Ovary (tissue), 9 donors: ENCODE data around the gene MANEA. TPM values are rescaled to one million over a fixed set of nuclear protein-coding genes. Genes with fewer than 3 reads are reported as not detected.

ENCODE experiments used
- DNase-seq, 5 donors: peaks; one replicate each; pipeline ENCODE4 v3.0.0-alpha.2; 2019 to 2020
- H3K27ac ChIP-seq, 2 donors: fragments of 200-600 bp; one replicate each; pipeline versions ENCODE4 v1.5.1 to v1.8.0; 2019 to 2022
- H3K27me3 ChIP-seq: fragments of 200-600 bp; one replicate; pipeline ENCODE4 v1.8.0; 2022
- H3K36me3 ChIP-seq: fragments of 200-600 bp; sonication (generic); one replicate; pipeline ENCODE4 v1.5.1; 2019
- H3K4me1 ChIP-seq: one replicate; pipeline ENCODE4 v1.8.1; 2013; ENCODE audit warnings: mild to moderate bottlenecking, moderate library complexity; ENCODE audit not compliant: insufficient read depth
- H3K4me3 ChIP-seq: fragments of 200-600 bp; sonication (generic); one replicate; pipeline ENCODE4 v1.5.1; 2017
- H3K9me3 ChIP-seq, 2 donors: fragments of 200-600 bp in 1 of 2; sonication (generic) in 1 of 2; one replicate each; pipeline versions ENCODE4 v1.5.1 to v1.8.1; 2013 to 2019; ENCODE audit warnings: mild to moderate bottlenecking in 1 of 2, moderate library complexity in 1 of 2
- CTCF ChIP-seq, 3 donors: fragments of 450-650 bp in 2 of 3; fragments of 200-600 bp in 1 of 3; IDR thresholded peaks; one replicate each; pipeline versions ENCODE4 v1.5.1 to v1.8.0; 2016 to 2022; ENCODE audit warnings: antibody characterized with exemption in 3 of 3, mild to moderate bottlenecking in 1 of 3
- EP300 ChIP-seq: sonication (generic); formaldehyde crosslinking; IDR thresholded peaks from one replicate; pipeline ENCODE4 v1.6.1; 2017; ENCODE audit warnings: antibody characterized with exemption
- POLR2A ChIP-seq: fragments of 450-650 bp; IDR thresholded peaks from one replicate; pipeline ENCODE4 v1.6.1; 2017; ENCODE audit warnings: antibody characterized with exemption, mild to moderate bottlenecking, moderate library complexity
- WGBS, 3 donors: extraction: QIAGEN DNeasy Blood & Tissue Kit in 1 of 3; methylation state at CpG; one replicate each; pipeline versions ENCODE4 v1.1.5 to v1.1.7; 2013 to 2017; 5-methylcytosine and 5-hydroxymethylcytosine counted together
- intact Hi-C, 4 donors: fragments of 100-400 bp; cut with DNase I; formaldehyde crosslinking; loops; one replicate each; pipeline versions ENCODE4 v1.11.0 to v1.15.1; 2022 to 2023
- polyA plus RNA-seq, 2 donors: library from polyadenylated mRNA; stranded (reverse); fragments of 200-250 nt in 1 of 2; fragments of 350-450 nt in 1 of 2; fragmentation: Illumina TruSeq in 1 of 2; extraction: RNeasy Lipid Tissue Mini Kit (QIAGEN cat#74804) in 1 of 2; gene quantifications; one replicate each; pipeline ENCODE4 v1.2.3, GENCODE V29; 2013 to 2014
- total RNA-seq, 7 donors: library from RNA; depleted of rRNA in 2 of 7; stranded (reverse); fragments of >200 nt in 2 of 7; fragmentation: NEBNext Ultra II Directional in 3 of 7; extraction: Animal tissue kit (Norgen Biotek cat#: 25700) in 3 of 7; gene quantifications; one replicate each; pipeline versions ENCODE4 v1.1.0 to v1.2.4, GENCODE V29; 2016 to 2023
- donor health status: DM: no; HTN: no; CAD: no; lungs with moderate emphysema.
- donor health status: DM: no; HTN: no; CAD: no.
- donor health status: Bipolar disorder and iron deficiency.
- donor health status: DM: yes; HTN: yes; CAD: no.
- donor health status: DM: no; HTN: no; CAD: no.
- donor health status: DM: yes; HTN: yes; CAD: no.

MANEA gene
- total and polyA plus RNA-seq, 9 donors, result 5.7 to 12.8 (median 8.9) TPM

GRCh38 chr6:95658886-95659285, 81.6 kb downstream of the MANEA start:
- 88 to 97% (median 95%) methylated on average over 2 of the region's 2 CpGs for WGBS, 3 donors

More at GRCh38 chr6:95658886-95659285, 81.6 kb downstream of the MANEA start:
- H3K36me3 ChIP-seq, result no peaks in the 10 kb centered on the region
- no peaks in the 10 kb centered on the region for H3K4me1 ChIP-seq
- TF ChIP-seq CTCF (IDR thresholded peaks at IDR 0.05) (no peak), EP300 (no peak), POLR2A (no peak)
- H3K9me3 ChIP-seq, result no peaks in the 10 kb centered on the region
- no peak for DNase-seq
- H3K27me3 ChIP-seq, result no peaks in the 10 kb centered on the region
- no peak overlapping the region for H3K4me3 ChIP-seq
- intact Hi-C loops, result no loop called here
- no peak overlapping the region for H3K27ac ChIP-seq
